Measurements from ENCODE around the gene CRMP1.
"Not testable (repeated sequence)": the region's sequence is repeated elsewhere in the genome, so short reads cannot be mapped to it uniquely, and the experiment has no call there.

The CRMP1 gene

DNA sequence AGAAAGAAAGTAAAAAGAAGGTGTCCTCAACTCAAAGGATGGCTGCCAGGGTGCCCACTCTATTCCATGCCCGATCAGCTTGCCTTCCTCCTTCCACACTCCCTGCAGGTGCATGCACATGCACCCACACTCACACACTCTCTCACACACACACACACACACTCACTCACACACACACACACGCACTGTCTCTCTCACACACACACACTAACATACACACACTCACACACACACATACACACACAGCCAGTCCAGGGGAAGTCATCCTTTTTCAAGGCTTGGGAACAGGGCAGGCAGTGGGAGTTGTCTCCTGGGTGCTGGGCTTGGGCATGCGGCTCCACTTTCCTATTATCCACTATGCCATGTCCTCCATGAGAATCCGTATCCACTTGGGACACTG, 50.4 kb downstream of the CRMP1 start:
- DNase-seq = no peak
- TF ChIP-seq POLR2A (IDR thresholded peaks at IDR 0.05; ENCODE audit: low read length) (no peak), GATA1 (IDR thresholded peaks at IDR 0.05; ENCODE audit: low read depth, low read length) (no peak)

DNA sequence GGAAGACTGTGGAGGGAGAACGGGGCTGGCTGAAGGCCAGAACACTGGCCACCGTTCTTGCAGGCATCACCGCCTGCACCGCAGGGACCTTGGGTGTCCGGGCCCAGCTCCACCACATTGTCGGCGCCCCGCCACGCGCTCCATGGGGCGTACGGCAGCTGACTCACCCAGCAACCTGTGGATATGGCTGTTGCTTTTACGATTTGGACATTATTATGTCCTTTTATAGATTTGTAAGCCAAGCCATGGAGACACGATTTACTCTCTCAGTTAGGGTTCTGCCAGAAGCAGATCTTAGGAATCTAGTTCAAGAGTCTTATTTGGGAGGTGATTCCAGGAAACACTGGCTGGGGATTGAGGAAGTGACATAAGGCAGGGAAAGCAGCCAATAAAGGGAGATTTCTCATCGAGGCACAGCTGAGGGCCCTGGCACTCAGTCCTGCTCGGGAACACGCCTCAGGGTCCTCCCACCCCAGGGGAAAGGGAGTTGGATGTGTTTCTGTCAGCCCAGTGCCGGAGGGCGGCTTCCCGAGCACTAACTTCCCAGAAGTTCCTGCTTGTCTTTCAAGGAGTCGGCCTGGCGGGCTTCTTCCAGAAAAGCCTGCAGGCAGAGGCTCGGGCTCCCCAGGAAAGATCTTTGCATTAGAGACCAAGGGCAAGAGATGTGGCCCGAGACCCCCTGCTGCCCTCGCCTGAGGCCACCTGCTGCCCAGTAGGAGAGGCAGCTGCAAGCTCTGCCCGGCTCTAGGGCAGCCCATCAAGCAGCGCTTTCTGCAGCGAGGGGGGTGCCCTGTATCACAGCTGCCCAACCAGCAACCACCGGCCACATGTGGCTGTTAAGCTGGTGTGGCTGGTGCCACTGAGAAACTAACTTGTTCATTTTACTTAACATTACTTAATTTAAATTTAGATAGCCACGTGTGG, 52.9 kb downstream of the CRMP1 start:
- TF ChIP-seq POLR2A (IDR thresholded peaks at IDR 0.05; ENCODE audit: low read length) = no peak
- no peak for TF ChIP-seq GATA1 (IDR thresholded peaks at IDR 0.05; ENCODE audit: low read depth, low read length)
- no peak for DNase-seq

DNA sequence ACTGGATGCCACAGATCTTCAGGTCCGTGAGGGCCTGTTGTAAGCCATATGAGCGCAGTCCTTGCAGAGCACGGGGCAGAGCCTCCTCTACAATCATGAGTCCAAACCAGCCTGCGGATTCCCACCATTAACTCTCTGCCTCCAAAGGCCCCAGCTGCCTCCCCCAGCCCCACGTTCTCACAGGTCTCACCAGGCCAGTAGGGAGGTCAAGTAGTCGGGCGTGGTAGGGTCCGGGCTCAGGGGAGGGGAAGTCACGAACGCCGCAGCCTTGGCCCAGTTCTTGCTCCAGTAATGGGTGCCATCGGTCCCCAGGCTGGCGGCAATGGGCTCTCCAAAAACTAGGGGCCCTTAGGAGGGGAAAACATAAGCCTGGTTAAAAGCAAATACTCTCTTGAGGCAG, 53.6 kb downstream of the CRMP1 start:
- DNase-seq = no peak

DNA sequence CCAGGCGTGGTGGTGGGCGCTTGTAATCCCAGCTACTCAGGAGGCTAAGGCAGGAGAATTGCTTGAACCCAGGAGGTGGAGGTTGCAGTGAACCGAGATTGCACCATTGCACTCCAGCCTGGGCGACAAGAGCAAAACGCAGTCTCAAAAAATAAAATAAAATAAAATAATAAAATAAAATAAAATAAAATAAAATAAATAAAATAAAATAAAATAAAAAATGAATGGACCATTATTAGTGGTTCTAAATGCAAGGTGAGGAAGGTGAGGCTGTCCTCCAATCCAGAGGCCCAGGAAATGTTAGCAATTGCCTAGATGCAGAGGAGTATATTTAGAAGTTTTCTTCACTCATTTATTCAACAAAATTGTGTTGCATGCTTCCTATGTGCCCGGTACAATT, 55.4 kb downstream of the CRMP1 start:
- DNase-seq = not testable (repeated sequence)

More for the DNA sequence above, 53.6 kb downstream of the CRMP1 start:
- no peak for TF ChIP-seq GATA1 (IDR thresholded peaks at IDR 0.05; ENCODE audit: low read depth, low read length)

DNA sequence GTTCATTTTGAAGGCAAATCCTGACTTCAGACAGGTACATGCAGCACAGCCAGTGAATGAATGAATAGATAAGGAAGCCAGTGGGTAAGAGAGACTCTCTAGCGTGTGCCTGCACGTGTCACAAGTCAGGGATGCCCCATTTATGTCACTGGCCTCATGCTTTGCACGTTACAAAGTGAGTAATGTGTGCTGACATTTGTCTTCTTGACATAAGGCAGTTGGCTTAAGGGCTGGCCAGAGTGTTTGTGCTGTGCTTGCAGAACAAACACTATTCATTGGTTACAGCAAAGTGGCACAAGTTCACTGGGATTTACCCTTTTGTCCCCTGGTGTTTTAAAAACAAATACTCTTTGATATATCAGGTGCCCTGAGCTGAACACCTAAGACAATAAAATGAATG, 55.9 kb downstream of the CRMP1 start:
- TF ChIP-seq POLR2A (IDR thresholded peaks at IDR 0.05; ENCODE audit: low read length) (no peak), GATA1 (IDR thresholded peaks at IDR 0.05; ENCODE audit: low read depth, low read length) (no peak)

DNA sequence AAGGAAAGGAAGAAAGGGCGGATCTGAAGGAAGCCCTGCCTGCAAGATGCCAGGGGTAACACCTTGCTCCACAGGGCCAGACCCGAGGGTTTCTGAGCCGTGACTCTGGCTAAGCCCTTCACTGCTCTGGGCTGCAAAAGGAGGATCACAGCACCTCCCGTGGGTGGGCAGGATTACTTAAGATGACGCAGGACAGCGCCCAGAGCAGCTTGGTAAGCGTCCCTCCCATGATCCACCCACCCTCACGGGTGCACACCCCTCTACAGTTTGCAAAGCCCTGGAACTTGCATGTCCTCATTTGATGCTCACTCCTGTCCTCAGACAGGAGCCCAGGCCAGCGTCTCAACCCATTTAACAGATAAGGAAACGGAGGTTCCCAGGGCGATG, 64.9 kb downstream of the CRMP1 start:
- TF ChIP-seq GATA1 (IDR thresholded peaks at IDR 0.05; ENCODE audit: low read depth, low read length) (no peak), POLR2A (IDR thresholded peaks at IDR 0.05; ENCODE audit: low read length) (no peak)
- DNase-seq = no peak

More for the DNA sequence above, 55.9 kb downstream of the CRMP1 start:
- no peak for DNase-seq

DNA sequence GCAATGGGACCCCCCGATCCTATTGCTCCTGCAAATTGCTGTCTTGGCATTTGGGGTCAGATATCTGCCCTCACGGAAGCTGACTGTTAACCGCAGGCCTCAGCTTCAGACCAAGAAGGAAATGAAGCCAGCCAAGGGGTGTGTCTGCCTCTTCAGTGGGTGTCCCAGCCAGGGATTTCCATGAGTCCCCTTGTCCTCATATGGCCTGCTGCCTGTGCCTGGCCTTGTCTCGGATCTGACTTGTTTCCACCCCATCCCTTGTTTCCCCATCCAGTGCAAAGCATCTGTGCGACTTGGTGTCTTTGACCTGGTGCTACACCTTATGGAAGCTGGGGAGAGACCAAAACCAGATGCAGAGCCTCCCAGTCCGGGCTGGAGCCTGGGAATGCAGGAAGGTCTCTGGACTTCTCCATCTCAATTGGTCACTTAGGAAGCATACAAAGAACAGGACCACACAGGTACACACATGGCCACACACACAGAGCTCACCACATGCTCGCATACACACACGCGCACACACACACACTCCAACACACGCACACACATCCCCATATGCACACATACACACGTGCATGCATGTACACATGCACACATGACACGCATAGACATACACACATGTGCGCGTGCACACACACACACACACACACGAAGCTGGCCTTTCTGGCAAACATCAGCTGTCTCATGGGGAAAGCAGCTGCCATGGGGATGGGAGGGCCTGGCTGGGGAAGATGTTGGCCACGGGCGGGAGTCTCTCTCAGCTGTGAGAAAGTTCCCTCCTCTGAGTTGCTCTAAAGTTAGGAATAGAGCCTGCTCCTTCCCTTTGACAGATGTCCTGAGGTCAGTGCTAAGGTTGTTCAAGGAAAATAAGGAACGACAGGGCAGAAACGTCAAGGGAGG, 65.5 kb downstream of the CRMP1 start:
- no peak for DNase-seq
- TF ChIP-seq GATA1 (IDR thresholded peaks at IDR 0.05; ENCODE audit: low read depth, low read length) (no peak), POLR2A (IDR thresholded peaks at IDR 0.05; ENCODE audit: low read length) (no peak)

DNA sequence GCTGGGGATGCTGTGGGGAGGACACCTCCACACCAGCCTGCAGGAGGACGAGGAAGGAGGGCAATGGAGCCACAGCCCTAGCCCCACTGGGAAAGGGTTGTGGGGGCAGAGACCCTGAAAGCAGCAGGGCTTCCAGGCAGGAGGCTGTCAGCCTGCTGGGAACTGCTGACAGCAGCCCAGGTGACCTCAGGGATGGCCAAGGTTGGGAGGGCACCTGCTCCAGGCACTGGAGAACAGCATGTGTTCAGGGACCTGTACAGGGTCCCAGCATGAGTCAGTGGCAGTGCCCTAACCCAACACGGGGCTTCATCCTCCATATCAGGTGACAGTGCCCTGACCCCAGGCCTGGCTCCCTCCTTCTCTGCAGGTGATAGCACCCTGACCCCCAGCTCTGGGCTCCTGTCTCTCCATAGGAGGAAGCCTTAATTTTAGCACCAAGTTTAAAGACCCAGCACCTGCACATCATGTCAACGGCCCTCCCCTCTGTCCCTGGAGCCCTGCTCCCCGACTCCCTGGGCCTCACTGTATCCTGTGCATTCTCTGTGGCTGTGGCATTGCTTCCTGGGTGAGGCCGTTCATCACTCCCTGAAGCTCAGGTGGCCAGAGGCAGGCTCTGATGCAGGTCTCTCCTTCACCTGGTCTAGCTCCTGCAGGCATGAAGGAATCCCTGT, 66.3 kb downstream of the CRMP1 start:
- TF ChIP-seq GATA1 (IDR thresholded peaks at IDR 0.05; ENCODE audit: low read depth, low read length) = no peak
- no peak for TF ChIP-seq POLR2A (IDR thresholded peaks at IDR 0.05; ENCODE audit: low read length)
- DNase-seq = no peak

DNA sequence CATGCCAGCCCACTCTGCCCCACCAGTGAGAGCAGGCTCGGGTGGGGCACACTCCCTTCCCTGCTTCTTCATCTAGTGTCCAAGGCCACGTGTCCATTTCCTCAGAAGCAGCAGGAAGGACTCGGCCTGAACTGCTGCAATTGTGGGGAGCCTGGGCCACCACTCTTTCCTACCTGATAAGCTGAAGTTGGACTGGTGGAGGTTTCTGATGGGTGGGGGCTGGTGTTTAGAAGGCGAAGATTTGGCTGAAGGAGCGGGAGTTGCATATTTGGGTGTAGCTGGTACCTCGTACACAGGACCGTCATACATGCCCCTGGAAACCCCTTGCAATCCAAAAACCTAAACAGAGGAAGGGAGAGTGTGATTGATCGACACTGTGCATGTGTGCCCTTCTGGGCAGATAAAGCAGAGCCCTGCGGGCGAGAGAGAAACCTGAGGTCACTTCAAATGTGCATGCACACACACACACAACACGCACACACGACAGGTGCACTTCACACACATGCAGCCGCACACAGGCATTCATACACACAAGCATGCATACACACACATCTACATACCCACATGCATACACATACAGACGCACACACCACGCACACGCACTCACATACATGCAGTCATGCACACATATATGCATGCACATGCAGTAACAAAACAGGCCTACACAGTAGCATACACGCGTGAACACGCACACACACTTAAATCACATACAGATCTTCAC, 67.4 kb downstream of the CRMP1 start:
- TF ChIP-seq POLR2A (IDR thresholded peaks at IDR 0.05; ENCODE audit: low read length) = no peak
- no peak for TF ChIP-seq GATA1 (IDR thresholded peaks at IDR 0.05; ENCODE audit: low read depth, low read length)
- DNase-seq = no peak

DNA sequence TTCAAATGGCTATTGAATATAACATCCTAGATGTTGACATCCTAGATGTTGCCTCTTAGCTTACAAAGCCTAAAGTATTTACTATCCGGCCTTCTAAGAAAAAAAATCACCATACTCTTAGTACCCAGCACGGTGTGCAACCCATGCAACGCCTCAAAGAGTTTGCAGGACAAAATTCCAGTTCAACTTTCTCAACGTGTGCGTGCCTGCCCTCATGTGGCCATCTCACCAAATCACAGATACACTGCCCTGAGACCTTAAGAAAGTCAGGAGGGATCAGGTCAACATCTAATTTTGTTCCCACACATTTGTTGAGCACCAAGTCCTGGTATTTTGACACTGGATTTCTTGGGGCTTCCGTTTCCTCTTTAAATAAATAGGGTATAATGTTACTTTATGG, 68.3 kb downstream of the CRMP1 start:
- DNase-seq = peak; percentile 4 to 43
- TF ChIP-seq GATA1 (IDR thresholded peaks at IDR 0.05; ENCODE audit: low read depth, low read length) (no peak), POLR2A (IDR thresholded peaks at IDR 0.05; ENCODE audit: low read length) (no peak)

DNA sequence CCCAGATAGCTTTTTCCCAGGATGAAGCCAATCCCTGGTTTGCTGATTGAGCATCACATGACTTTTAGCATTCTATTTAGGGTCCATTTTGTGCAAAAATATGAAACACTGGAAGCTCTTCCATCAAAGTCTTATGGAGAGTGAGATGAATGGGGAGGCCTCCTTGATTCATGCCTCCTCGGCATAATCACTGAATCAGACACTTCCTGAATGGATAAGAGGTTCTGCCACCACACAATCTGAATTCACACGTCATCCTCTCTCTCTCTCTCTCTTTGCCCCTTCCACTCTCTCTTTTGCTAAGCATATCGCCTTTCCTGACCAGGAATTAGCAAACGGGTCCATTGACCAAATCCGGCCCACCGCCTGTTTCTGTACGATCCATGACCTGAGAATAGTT, 68.7 kb downstream of the CRMP1 start:
- TF ChIP-seq POLR2A (IDR thresholded peaks at IDR 0.05; ENCODE audit: low read length) (no peak), GATA1 (IDR thresholded peaks at IDR 0.05; ENCODE audit: low read depth, low read length) (no peak)
- DNase-seq = no peak

DNA sequence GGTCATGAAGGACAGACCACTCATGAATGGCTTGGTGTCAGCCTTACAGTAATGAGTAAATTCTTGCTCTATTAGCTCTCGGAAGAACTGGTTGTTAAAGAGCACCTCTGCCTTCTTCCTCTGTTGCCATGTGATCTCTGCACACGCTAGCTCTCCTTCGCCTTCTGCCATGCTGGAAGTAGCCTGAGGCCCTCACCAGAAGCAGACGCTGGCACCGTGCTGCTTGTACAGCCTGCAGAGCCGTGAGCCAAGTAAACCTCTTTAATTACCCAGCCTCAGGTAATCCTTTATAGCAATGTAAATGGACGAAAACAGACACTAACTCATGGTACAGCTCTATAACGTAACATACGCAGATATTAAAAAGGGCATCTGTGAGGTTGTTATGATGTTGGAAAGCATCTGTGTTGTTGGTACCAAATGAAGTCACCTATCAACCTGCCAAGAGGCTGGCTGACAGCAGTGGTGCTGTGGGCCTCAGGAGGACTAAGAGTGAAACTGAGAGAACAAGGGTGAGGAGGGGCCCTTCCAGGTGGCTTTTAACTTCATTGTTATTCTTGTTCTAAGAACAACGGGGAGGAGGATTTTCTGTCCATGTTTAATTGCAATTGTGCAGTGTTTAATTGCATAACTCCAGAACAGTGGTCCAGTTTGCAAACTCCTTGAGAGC, 69.2 kb downstream of the CRMP1 start:
- no peak for DNase-seq
- TF ChIP-seq GATA1 (IDR thresholded peaks at IDR 0.05; ENCODE audit: low read depth, low read length) = no peak
- TF ChIP-seq POLR2A (IDR thresholded peaks at IDR 0.05; ENCODE audit: low read length) = no peak

DNA sequence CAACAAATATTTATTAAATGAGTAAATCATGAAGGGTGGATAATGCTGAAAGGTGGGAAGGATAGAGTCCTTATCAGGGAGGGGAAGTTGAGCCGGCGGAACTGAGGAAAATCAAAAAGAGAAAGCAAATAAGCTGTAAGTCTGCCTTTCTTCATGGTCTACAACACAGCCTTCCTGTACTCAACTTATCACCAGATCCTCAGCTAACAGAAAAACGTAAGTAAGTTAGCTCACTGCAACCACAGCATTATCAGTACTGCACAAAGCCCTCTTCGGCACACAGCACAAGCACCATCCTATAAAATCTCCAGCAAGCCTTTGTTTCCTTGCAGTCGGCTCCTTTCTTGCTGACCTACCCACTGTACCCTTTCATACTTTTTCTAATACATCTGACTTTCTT, 70.3 kb downstream of the CRMP1 start:
- TF ChIP-seq POLR2A (IDR thresholded peaks at IDR 0.05; ENCODE audit: low read length) (no peak), GATA1 (IDR thresholded peaks at IDR 0.05; ENCODE audit: low read depth, low read length) (no peak)
- no peak for DNase-seq

Data from erythroblast (primary cell).